Right ventricle myocardium inferior (tissue), 1 donor: ENCODE measurements around the gene TULP4. TPM values are rescaled to one million over a fixed set of nuclear protein-coding genes. Genes with fewer than 3 reads are reported as not detected.
"Not testable (repeated sequence)": the region's sequence is repeated elsewhere in the genome, so short reads cannot be mapped to it uniquely, and the experiment has no call there.

ENCODE experiments used
- ATAC-seq: fragments of 200-7000 bp; cut with Tn5 transposase; one replicate; pipeline ENCODE4 v1.9.1; 2020; ENCODE audit warnings: mild to moderate bottlenecking, moderate library complexity
- DNase-seq: peaks from one replicate; pipeline ENCODE4 v3.0.0; 2021; ENCODE audit errors: missing footprints
- intact Hi-C: fragments of 100-400 bp; cut with DNase I; formaldehyde crosslinking; loops from one replicate; pipeline ENCODE4 v1.11.0; 2022
- total RNA-seq: library from RNA; stranded (reverse); fragmentation: NEBNext Ultra II Directional; extraction: Animal tissue kit (Norgen Biotek cat#: 25700); gene quantifications from one replicate; pipeline ENCODE4 v1.2.1, GENCODE V29; 2021
- donor health status: DM: no; HTN: yes; CAD: no; lungs with severe emphysema.

The TULP4 gene
- total RNA-seq, 1 donor from 2014 or later: 94.9 TPM

- ATAC-seq (no peak), DNase-seq (no peak)
- intact Hi-C loops: no loop called here
Observed at GRCh38 chr6:158431560-158431959, 119.3 kb downstream of the TULP4 start.

GRCh38 chr6:158437571-158437970 is 125.3 kb downstream of the TULP4 start:
- ATAC-seq (no peak), DNase-seq (no peak)
- intact Hi-C loops: no loop called here

- DNase-seq: no peak
- intact Hi-C loops: no loop called here
- ATAC-seq: no peak
Observed at GRCh38 chr6:158438226-158438625, 126.0 kb downstream of the TULP4 start.

GRCh38 chr6:158439255-158439654 is 127.0 kb downstream of the TULP4 start:
- DNase-seq: no peak
- intact Hi-C loops: no loop called here
- no peak for ATAC-seq

DNA sequence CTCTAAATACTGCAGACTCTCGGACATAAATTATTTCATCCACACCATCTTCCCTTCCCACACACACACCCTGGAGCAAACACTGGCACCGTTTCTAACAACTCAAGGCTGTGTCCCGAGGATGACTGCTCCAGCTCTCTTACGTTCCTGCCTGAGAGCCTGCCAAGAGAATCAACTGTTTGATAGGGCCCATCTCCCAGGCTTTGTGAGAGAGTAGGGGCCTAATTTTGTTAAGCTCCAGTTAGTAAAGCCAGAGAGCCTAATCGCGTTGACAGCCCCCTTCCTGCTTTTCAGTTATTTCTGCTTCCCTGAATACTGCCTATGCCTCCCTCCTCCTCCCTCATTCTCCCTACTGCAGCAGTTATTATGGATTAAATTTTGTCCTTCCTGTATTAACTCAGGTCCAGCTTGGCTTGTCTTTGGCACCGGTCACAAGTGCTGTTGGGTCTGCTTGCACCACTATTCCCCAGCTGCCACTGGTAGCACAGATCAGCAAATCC is 129.5 kb downstream of the TULP4 start:
- DNase-seq (no peak), ATAC-seq (peak; percentile 90)
- intact Hi-C loops: loop anchor here (10.0 kb wide), 1 partner anchor 67 kb away; no protein-coding TSS in a partner anchor

DNA sequence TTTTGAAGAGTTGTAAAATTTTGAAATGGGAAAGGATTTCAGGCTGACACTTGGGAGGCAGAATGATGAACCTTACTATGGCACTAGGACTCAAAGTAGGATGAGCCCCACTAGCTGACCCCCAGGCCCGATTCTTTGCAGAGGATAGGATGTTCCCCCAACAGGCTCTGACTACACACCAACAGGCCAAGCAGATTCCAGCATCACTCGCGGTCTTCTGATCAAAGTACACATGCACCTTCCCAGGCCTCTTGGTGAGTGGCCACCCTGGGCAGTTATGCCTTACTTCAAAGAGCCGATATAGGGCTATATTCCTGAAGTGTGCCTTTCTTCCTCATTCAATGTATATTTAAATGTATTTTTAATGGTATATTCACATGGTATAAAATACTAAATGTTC is 130.0 kb downstream of the TULP4 start:
- DNase-seq: no peak
- ATAC-seq: no peak
- intact Hi-C loops: loop anchor here (10.0 kb wide), 1 partner anchor 68 kb away; no protein-coding TSS in a partner anchor

DNA sequence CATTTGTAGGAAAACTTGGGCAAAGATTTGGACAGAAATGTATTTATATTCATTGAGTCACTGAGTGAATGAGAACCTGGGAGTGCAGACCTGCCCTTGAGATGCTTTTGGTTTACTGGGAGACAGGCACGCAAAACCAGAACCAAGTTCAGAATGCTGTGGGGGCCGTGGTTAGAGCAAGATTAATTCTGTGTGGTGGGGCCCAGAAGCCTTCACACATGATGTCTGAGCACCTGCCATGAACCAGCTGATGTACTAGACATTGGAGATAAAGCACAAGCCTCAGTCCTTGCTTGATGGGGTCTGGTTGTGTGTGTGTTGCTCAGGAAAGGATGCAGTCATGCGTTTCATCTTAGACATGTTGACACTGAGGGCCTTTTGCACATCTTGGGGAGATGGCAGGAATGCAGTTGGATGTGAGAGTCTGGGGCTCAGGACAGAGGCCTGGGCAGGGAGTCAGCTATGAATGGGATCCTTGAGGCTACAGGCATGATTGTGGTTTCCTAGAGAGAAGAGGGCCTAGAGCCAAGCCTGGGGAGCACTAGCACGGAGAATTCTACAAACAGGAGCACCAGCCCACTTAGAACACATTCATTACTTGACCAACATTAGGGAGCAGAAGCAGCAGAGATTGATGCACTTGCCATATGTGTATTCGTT is 133.3 kb downstream of the TULP4 start:
- DNase-seq (no peak), ATAC-seq (no peak)
- intact Hi-C loops: loop anchor here (10.0 kb wide), 1 partner anchor 71 kb away; no protein-coding TSS in a partner anchor

- intact Hi-C loops: loop anchor here (10.0 kb wide), 1 partner anchor 74 kb away; no protein-coding TSS in a partner anchor
Observed at GRCh38 chr6:158448856-158449255, 136.6 kb downstream of the TULP4 start.

GRCh38 chr6:158452191-158452590 is 139.9 kb downstream of the TULP4 start:
- no peak for ATAC-seq
- no peak for DNase-seq
- intact Hi-C loops: no loop called here

More at GRCh38 chr6:158448856-158449255, 136.6 kb downstream of the TULP4 start:
- DNase-seq (no peak), ATAC-seq (no peak)

DNA sequence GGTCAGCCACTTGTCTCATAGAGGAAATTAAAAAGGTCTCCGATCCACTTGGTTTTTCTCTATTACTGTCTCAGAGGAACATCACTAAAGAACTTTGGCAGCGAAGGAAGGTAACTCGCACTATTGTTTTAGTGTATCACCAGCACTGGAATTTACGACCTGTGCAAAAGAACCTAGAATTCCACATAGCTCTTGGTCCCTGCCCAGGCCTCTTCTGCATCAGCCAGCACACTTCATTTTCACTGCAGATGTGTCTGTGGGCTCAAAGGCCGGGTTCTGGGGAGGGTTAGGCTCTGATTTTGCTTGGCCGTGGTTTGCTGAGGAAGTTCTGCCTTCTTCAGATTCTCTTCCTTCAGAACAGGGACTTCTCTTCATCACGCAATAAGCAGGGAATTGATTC is 144.9 kb downstream of the TULP4 start:
- no peak for DNase-seq
- intact Hi-C loops: no loop called here
- ATAC-seq: no peak

- ATAC-seq: no peak
- intact Hi-C loops: no loop called here
- DNase-seq: no peak
Observed at GRCh38 chr6:158457616-158458278, 145.5 kb downstream of the TULP4 start.

- DNase-seq (no peak), ATAC-seq (no peak)
- intact Hi-C loops: no loop called here
Observed at GRCh38 chr6:158459726-158460125, 147.5 kb downstream of the TULP4 start.

GRCh38 chr6:158460602-158461169 is 148.4 kb downstream of the TULP4 start:
- intact Hi-C loops: no loop called here
- DNase-seq: no peak
- ATAC-seq: no peak

DNA sequence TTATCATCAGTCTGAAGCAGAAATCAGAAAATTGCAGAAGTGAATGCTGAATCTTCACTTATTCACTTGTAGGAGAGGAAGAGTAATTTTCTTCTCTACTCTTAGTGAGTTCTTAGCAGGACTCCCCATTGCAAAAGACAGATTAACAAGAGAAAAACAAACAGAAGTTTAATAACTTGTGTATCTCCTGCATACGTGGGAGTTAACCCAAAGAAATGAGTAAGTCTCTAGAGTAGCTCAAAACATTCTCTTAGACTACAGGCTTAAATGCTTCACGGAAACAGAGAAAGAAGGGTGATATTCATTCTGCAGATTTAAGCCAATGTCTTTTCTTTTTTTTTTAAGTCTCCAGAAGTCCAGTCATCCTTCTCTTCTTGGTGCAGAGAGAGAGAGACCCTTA is 149.7 kb downstream of the TULP4 start:
- DNase-seq: no peak
- intact Hi-C loops: no loop called here
- ATAC-seq: no peak

GRCh38 chr6:158464483-158464882 is 152.2 kb downstream of the TULP4 start:
- no peak for DNase-seq
- intact Hi-C loops: no loop called here
- no peak for ATAC-seq

DNA sequence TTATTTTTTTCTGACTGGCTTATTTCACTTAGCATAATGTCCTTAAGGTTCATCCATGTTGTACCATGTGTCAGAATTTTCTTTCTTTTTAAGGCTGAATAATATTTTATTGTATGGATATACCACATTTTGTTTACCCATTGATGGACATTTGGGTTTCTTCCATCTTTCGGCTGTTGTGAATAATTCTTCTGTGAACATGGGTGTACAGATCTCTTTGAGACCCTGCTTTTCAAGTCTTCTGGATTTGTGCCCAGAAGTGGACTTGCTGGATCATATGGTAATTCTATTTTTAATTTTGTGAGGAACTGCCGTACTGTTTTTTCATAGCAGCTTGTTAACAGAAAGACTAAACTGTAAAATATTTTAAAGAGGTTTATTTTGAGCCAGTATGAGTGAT is 153.0 kb downstream of the TULP4 start:
- intact Hi-C loops: no loop called here
- no peak for ATAC-seq
- no peak for DNase-seq

DNA sequence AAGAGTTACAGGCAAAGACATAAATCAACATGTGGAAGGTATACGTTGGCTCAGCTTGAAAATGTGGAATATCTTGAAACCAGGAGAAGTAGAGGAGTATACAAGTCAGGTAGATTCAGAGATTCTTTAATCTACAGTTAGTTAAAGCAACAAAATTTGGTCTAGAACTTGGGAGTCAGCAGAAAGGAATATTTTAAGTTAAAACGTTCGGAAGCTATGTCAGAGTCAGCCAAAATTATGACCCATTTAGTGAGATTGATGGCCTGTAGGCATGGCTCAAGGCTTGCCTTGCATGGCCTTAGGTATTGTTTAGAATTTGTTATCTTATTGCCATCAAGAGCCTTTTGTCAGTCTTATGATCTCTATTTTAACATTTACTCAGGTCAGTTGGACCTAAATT is 153.5 kb downstream of the TULP4 start:
- ATAC-seq: no peak
- intact Hi-C loops: no loop called here
- DNase-seq: no peak

DNA sequence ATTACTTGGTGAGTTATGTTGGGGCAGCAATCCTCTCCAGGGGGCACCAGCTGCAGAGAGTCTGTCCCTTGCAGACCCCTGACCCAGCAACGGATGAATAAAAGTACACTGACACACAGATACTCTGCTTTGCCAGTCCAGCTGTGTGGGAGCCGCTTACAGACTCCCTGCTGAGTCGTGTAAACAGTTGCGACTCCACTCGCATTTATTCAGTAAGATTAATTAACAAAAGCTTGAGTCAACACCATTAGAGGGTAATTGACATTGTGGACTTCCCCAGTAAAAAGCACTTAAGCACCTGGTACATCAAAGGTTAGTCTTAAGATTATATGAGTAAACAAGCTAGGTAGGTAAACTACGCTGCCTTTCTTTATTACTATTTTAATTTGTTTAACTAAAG is 155.7 kb downstream of the TULP4 start:
- DNase-seq (no peak), ATAC-seq (no peak)
- intact Hi-C loops: no loop called here

- intact Hi-C loops: no loop called here
- ATAC-seq (no peak), DNase-seq (no peak)
Observed at GRCh38 chr6:158468666-158469065, 156.4 kb downstream of the TULP4 start.

GRCh38 chr6:158470023-158470422 is 157.8 kb downstream of the TULP4 start:
- DNase-seq, ATAC-seq, intact Hi-C loops: not testable (repeated sequence)
